GM18868 (cell line): Measurements from ENCODE around the gene SYNE1.
"Not testable (repeated sequence)": the region's sequence is repeated elsewhere in the genome, so short reads cannot be mapped to it uniquely, and the experiment has no call there.

Experiments used
- ATAC-seq: cut with Tn5 transposase; IDR thresholded peaks from one replicate; pipeline ENCODE4 v1.9.1; 2021; ENCODE audit warnings: mild to moderate bottlenecking, moderate library complexity; ENCODE audit not compliant: unreplicated experiment

SYNE1 gene

GRCh38 chr6:152571089-152571488 is 66.1 kb downstream of the SYNE1 start:
- ATAC-seq, result no peak

- no peak for ATAC-seq
These were observed 70.9 kb downstream of the SYNE1 start for GRCh38 chr6:152566103-152566875.

- no peak for ATAC-seq
These were observed 74.0 kb downstream of the SYNE1 start for GRCh38 chr6:152563177-152563576.

DNA sequence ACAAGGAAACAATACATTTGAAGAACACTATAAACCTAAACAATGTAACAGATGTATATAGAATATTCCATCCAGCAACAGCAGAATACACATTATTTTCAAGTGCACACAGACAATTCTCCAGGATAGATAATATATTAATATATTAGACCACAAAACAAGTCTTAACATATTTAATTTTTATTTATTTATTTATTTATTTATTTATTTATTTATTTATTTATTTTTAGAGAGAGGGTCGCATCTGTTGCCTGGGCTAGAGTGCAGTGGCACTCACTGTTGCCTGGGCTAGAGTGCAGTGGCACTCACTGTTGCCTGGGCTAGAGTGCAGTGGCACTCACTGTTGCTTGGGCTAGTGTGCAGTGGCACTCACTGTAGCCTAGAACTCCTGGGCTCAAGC is 78.4 kb downstream of the SYNE1 start:
- ATAC-seq, result not testable (repeated sequence)

DNA sequence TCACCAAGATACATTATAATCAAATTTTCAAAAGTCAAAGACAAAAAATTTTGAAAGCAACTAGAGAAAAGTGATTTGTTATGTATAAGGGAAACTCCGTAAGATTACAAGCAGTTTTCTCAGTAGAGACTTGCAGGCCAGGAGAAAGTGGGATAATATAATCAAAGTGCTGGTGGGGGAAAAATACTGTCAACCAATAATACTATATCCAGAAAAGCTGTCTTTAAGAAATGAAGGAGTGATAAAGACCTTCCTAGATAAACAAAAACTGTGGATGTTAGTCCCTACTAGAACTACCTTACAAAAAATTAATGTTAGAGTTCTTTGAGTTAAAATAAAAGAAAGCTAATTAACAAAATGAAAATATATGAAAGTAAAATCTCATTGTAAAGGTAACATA is 79.7 kb downstream of the SYNE1 start:
- ATAC-seq, result no peak

- ATAC-seq, result no peak
These were observed 82.3 kb downstream of the SYNE1 start for GRCh38 chr6:152554851-152555250.

GRCh38 chr6:152552616-152553209 is 84.4 kb downstream of the SYNE1 start:
- peak; percentile 99 for ATAC-seq

GRCh38 chr6:152543519-152543918 is 93.6 kb downstream of the SYNE1 start:
- ATAC-seq, result no peak

- ATAC-seq, result no peak
These were observed 96.8 kb downstream of the SYNE1 start for GRCh38 chr6:152540381-152540780.

- no peak for ATAC-seq
These were observed 102.6 kb downstream of the SYNE1 start for GRCh38 chr6:152534541-152534940.

- ATAC-seq, result no peak
These were observed 104.4 kb downstream of the SYNE1 start for GRCh38 chr6:152532556-152533422.

- no peak for ATAC-seq
These were observed 105.5 kb downstream of the SYNE1 start for GRCh38 chr6:152531659-152532058.

DNA sequence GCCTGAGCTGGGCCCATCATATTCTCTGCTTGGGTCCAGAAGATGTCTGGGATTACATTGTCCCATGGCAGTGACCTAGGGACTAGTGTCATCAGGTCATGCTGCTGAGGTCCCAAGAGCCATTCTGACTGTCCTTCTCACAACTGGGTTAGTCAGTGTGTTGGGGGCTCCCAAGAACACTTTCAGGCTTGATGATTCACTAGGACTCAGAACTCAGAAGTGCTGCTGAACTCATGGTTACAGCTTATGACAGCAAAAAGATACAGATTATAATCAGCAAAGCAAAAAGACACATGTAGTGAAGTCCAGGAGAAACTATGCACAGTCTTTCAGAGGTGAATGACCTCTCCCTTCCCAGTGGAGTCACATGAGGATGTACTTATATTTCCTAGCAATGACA is 107.8 kb downstream of the SYNE1 start:
- no peak for ATAC-seq

DNA sequence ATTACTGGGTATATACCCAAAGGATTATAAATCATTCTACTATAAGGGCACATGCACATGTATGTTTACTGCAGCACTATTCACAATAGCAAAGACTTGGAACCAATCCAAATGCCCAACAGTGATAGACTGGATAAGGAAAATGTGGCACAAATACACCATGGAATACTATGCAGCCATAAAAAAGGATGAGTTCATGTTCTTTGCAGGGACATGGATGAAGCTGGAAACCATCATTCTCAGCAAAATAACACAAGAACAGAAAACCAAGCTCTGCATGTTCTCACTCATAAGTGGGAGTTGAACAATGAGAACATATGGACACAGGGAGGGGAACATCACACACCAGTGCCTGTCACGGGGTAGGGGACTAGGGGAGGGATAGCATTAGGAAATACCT is 123.0 kb downstream of the SYNE1 start:
- not testable (repeated sequence) for ATAC-seq

GRCh38 chr6:152509916-152510315 is 127.2 kb downstream of the SYNE1 start:
- no peak for ATAC-seq

GRCh38 chr6:152508477-152508876 is 128.7 kb downstream of the SYNE1 start:
- ATAC-seq, result no peak

GRCh38 chr6:152503546-152503945 is 133.6 kb downstream of the SYNE1 start:
- ATAC-seq, result no peak

DNA sequence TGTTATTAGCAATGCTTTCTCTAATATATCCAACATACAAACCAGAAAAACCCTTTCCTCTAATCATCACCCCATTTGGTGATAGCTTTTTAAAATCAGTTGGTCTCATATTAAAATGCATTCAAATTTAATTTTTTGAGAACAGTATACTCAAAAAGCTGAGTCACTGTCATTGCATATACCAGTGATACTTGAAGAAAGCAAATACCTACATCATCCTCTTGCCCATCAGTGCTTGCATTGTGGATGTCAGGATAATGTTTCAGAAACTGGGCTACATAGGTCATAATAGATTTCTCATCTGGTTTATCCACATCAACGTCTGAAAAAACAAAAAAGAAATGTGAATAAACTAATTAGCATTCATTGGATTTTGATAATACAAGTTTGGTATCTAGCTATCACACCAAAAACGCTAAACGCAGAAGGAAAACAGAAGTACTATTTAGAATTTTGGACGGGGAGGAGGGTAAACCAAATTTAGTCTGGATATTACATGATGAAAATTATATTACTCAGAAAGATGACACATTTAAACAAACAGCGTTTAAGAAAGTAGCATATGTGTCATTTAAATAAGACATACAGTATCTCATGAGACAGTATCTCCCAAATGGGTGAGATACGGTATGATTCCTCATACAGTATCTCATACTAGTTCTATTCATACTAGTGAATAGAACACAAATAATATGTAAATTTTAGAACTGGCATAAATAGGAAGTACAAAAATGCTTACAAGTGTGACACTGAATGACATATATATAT is 134.6 kb downstream of the SYNE1 start:
- no peak for ATAC-seq

GRCh38 chr6:152499931-152500330 is 137.2 kb downstream of the SYNE1 start:
- ATAC-seq, result no peak

DNA sequence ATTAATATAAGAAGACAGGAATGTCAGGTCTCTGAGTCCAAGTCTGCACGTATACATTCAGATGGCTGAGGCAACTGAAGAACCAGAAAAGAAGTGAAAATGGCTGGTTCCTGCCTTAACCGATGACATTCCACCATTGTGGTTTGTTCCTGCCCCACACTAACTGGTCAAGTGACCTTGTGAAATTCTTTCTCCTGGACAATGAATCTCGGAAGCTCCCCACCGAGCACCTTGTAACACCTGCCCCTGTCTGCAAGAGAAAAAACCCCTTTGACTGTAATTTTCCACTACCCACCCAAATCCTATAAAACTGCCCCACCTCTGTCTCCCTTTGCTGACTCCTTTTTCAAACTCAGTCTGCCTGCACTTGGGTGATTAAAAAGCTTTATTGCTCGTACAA is 140.4 kb downstream of the SYNE1 start:
- ATAC-seq, result no peak

GRCh38 chr6:152495456-152495855 is 141.7 kb downstream of the SYNE1 start:
- not testable (repeated sequence) for ATAC-seq
